ENCODE data around the gene TRUB1.
A peak's percentile ranks its signal among the peaks of the same experiment; 100 is the strongest.
"Not testable (repeated sequence)": the region's sequence is repeated elsewhere in the genome, so short reads cannot be mapped to it uniquely, and the experiment has no call there.

The TRUB1 gene

GRCh38 chr10:114925587-114926586 is 12.1 kb upstream of the TRUB1 start:
- DNase-seq (ENCODE audit: low read depth): peak; percentile 27

GRCh38 chr10:114928818-114929217 is 9.2 kb upstream of the TRUB1 start:
- DNase-seq (ENCODE audit: low read depth): no peak

GRCh38 chr10:114930320-114930719 is 7.7 kb upstream of the TRUB1 start:
- no peak for DNase-seq (ENCODE audit: low read depth)

- no peak for DNase-seq (ENCODE audit: low read depth)
Observed at GRCh38 chr10:114931072-114931679, 6.8 kb upstream of the TRUB1 start.

GRCh38 chr10:114932225-114932624 is 5.8 kb upstream of the TRUB1 start:
- DNase-seq (ENCODE audit: low read depth): no peak

- DNase-seq (ENCODE audit: low read depth): no peak
Observed at GRCh38 chr10:114932945-114933344, 5.0 kb upstream of the TRUB1 start.

GRCh38 chr10:114933588-114933987 is 4.4 kb upstream of the TRUB1 start:
- no peak for DNase-seq (ENCODE audit: low read depth)

GRCh38 chr10:114933995-114934394 is 4.0 kb upstream of the TRUB1 start:
- not testable (repeated sequence) for DNase-seq (ENCODE audit: low read depth)

GRCh38 chr10:114938856-114939193 is 830 bp downstream of the TRUB1 start:
- no peak for DNase-seq (ENCODE audit: low read depth)

- no peak for DNase-seq (ENCODE audit: low read depth)
Observed at GRCh38 chr10:114940735-114941134, 2.7 kb downstream of the TRUB1 start.

- DNase-seq (ENCODE audit: low read depth): no peak
Observed at GRCh38 chr10:114943000-114943399, 5.0 kb downstream of the TRUB1 start.

GRCh38 chr10:114953047-114953446 is 15.1 kb downstream of the TRUB1 start:
- DNase-seq (ENCODE audit: low read depth): no peak

GRCh38 chr10:114955984-114956383 is 18.0 kb downstream of the TRUB1 start:
- DNase-seq (ENCODE audit: low read depth): no peak

- DNase-seq (ENCODE audit: low read depth): no peak
Observed at GRCh38 chr10:114956466-114956865, 18.5 kb downstream of the TRUB1 start.

- DNase-seq (ENCODE audit: low read depth): no peak
Observed at GRCh38 chr10:114957122-114957521, 19.1 kb downstream of the TRUB1 start.

GRCh38 chr10:114957673-114958072 is 19.7 kb downstream of the TRUB1 start:
- no peak for DNase-seq (ENCODE audit: low read depth)

GRCh38 chr10:114962441-114962840 is 24.4 kb downstream of the TRUB1 start:
- no peak for DNase-seq (ENCODE audit: low read depth)

GRCh38 chr10:114963908-114964307 is 25.9 kb downstream of the TRUB1 start:
- DNase-seq (ENCODE audit: low read depth): no peak

GRCh38 chr10:114967071-114967470 is 29.1 kb downstream of the TRUB1 start:
- no peak for DNase-seq (ENCODE audit: low read depth)

GRCh38 chr10:114970515-114970914 is 32.5 kb downstream of the TRUB1 start:
- DNase-seq (ENCODE audit: low read depth): no peak

- no peak for DNase-seq (ENCODE audit: low read depth)
Observed at GRCh38 chr10:114973306-114973705, 35.3 kb downstream of the TRUB1 start.

GRCh38 chr10:114973997-114974396 is 36.0 kb downstream of the TRUB1 start:
- DNase-seq (ENCODE audit: low read depth): no peak

- DNase-seq (ENCODE audit: low read depth): no peak
Observed at GRCh38 chr10:114974625-114975024, 36.6 kb downstream of the TRUB1 start.

Data from activated T-cell treated with anti-CD3 and anti-CD28 coated beads for 48 hours (primary cell).